ENCODE measurements around the gene ITGAD. TPM values are rescaled to one million over a fixed set of nuclear protein-coding genes. Genes with fewer than 3 reads are reported as not detected.

ITGAD gene
- total and polyA plus RNA-seq, 2 donors (not counting 3 experiments of a cell fraction or from before 2014, with no cell fraction given): not detected

GRCh38 chr16:31397701-31398100 is 4.6 kb downstream of the ITGAD start:
- H3K4me3 ChIP-seq (replicated peaks in 1 of 3; ENCODE audit: insufficient read depth in 1 of 3, low read depth in 1 of 3, low read length in 3 of 3): no peak overlapping the region
- no peak overlapping the region for H2AFZ ChIP-seq (ENCODE audit: low read depth, low read length)
- H3K79me2 ChIP-seq (ENCODE audit: control insufficient read depth, insufficient read depth, low read length): no peaks in the 10 kb centered on the region
- no peaks in the 10 kb centered on the region for H3K27me3 ChIP-seq (ENCODE audit: control insufficient read depth in 2 of 2, insufficient read depth in 2 of 2, low read length in 2 of 2)
- dilution Hi-C loops (cut with MboI; ENCODE audit: extremely low pct_ligation_motif_present, low sequenced_read_pairs) (no loop called here), intact Hi-C loops (cut with micrococcal nuclease) (no loop called here)
- DNase-seq (ENCODE audit: low read depth, low spot score): no peak
- H3K27ac ChIP-seq (ENCODE audit: insufficient read depth, low read depth, low read length): no peak overlapping the region
- no peaks in the 10 kb centered on the region for H3K4me1 ChIP-seq (ENCODE audit: control insufficient read depth, extremely low read depth, insufficient read depth, low read length)
- H3K4me2 ChIP-seq (ENCODE audit: insufficient read depth, low read length): no peak overlapping the region
- no peaks in the 10 kb centered on the region for H3K36me3 ChIP-seq (ENCODE audit: control insufficient read depth in 2 of 2, extremely low read depth in 1 of 2, insufficient read depth in 2 of 2, low read length in 2 of 2)
- no peak for TF ChIP-seq JUN (IDR thresholded peaks at IDR 0.05; ENCODE audit: borderline replicate concordance, insufficient read depth, insufficient read length, low read depth)
- TF ChIP-seq GATA2 (IDR thresholded peaks at IDR 0.05; ENCODE audit: insufficient read depth, insufficient read length, low read depth, low read length): no peak
- TF ChIP-seq, protein P1, sequence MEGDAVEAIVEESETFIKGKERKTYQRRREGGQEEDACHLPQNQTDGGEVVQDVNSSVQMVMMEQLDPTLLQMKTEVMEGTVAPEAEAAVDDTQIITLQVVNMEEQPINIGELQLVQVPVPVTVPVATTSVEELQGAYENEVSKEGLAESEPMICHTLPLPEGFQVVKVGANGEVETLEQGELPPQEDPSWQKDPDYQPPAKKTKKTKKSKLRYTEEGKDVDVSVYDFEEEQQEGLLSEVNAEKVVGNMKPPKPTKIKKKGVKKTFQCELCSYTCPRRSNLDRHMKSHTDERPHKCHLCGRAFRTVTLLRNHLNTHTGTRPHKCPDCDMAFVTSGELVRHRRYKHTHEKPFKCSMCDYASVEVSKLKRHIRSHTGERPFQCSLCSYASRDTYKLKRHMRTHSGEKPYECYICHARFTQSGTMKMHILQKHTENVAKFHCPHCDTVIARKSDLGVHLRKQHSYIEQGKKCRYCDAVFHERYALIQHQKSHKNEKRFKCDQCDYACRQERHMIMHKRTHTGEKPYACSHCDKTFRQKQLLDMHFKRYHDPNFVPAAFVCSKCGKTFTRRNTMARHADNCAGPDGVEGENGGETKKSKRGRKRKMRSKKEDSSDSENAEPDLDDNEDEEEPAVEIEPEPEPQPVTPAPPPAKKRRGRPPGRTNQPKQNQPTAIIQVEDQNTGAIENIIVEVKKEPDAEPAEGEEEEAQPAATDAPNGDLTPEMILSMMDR (IDR thresholded peaks at IDR 0.05; ENCODE audit: extremely low read depth in 1 of 2, insufficient read depth in 1 of 2, low read depth in 1 of 2, low read length in 2 of 2): no peak
- no peak for TF ChIP-seq EZH2 (IDR thresholded peaks at IDR 0.05; ENCODE audit: borderline replicate concordance, low read depth, low read length, severe bottlenecking)
- TF ChIP-seq FOS (IDR thresholded peaks at IDR 0.05; ENCODE audit: borderline replicate concordance, insufficient read depth, low read length): no peak
- no peak for TF ChIP-seq POLR2A (IDR thresholded peaks at IDR 0.05; ENCODE audit: low read depth, low read length)
- TF ChIP-seq MYC (IDR thresholded peaks at IDR 0.05; ENCODE audit: low read depth, low read length): no peak
- TF ChIP-seq, protein P2, sequence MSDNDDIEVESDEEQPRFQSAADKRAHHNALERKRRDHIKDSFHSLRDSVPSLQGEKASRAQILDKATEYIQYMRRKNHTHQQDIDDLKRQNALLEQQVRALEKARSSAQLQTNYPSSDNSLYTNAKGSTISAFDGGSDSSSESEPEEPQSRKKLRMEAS (IDR thresholded peaks at IDR 0.05; ENCODE audit: insufficient read depth, insufficient read length): no peak
- TF ChIP-seq POLR2AphosphoS5 (IDR thresholded peaks at IDR 0.05; ENCODE audit: insufficient read depth, low read depth, low read length): no peak
- H3K9me1 ChIP-seq (replicated peaks; ENCODE audit: control insufficient read depth, extremely low read depth, insufficient read depth, low read length): no peaks in the 10 kb centered on the region
- no peaks in the 10 kb centered on the region for H4K20me1 ChIP-seq (replicated peaks; ENCODE audit: control insufficient read depth, extremely low read depth, insufficient read depth, low read length)
- ChIA-PET CTCF (no interaction called here), POLR2A (no interaction called here)
- no TSS peak for BruUV-seq (replicated peaks)
- no peaks in the 10 kb centered on the region for H3K9me3 ChIP-seq (replicated peaks; ENCODE audit: control insufficient read depth, insufficient read depth, low read length)
- no peak for FAIRE-seq
- no peak overlapping the region for H3K9ac ChIP-seq (replicated peaks; ENCODE audit: extremely low read depth, insufficient read depth, low read length)

Measured in endothelial cell of umbilical vein (primary cell).